Cerebellar cortex (tissue), 1 donor: ENCODE data around the gene ELF2.
"Not testable (repeated sequence)": the region's sequence is repeated elsewhere in the genome, so short reads cannot be mapped to it uniquely, and the experiment has no call there.

Source experiments
- DNase-seq: peaks from one replicate; pipeline ENCODE4 v3.0.0-alpha.2; 2015; ENCODE audit warnings: low spot score

Gene ELF2

DNA sequence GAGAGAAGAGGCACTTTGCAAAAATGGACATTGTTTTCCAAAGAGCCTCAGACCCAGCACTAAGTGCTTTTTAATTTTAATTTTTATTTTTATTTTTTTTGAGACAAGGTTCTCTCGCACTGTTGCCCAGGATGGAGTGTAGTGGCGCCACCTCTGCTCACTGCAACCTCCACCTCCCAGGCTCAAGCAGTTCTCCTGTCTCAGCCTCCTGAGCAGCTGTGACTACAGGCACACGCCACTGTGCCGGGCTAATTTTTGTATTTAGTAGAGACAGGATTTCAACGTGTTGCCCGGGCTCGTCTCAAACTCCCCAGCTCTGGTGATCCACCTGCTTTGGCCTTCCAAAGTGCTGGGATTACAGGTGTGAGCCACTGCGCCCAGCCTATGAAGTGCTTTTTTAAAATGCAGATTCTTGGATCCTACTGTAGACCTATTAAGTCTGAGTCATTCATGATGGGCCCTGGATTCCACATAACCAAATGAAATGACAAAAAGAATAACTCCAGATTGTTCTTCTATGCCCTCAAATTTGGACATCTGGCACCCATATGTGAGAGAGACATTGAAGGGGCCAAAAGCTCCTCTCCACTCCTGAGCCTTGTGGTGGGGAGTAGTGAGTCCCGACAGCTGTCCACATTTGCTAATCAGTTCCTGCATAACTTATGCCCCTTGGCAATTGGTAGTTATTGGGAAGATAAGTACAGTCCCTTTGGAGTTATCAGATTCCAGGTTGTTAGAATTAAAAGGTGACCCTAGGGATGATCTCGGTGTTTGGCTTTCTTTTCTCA, 157.9 kb downstream of the ELF2 start:
- no peak for DNase-seq

DNA sequence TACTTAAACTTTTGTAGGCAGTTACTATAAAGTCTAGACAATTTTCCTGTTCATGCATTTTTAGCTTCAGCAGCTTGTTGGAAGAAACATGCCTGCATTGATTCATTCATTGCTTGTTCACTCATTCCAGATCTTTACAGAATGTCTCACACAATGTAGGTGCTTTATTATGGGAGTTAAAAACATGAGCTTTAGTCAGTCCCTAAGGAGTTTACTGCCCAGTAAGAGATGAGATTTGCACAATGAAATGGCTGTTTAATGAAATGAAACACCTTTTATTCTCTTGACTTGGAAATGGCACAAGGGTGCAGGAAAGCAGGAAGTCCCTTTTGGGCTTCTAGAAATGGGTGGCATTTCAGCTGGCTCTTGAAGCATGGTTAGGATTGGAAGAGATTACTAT, 158.5 kb downstream of the ELF2 start:
- DNase-seq: no peak

DNA sequence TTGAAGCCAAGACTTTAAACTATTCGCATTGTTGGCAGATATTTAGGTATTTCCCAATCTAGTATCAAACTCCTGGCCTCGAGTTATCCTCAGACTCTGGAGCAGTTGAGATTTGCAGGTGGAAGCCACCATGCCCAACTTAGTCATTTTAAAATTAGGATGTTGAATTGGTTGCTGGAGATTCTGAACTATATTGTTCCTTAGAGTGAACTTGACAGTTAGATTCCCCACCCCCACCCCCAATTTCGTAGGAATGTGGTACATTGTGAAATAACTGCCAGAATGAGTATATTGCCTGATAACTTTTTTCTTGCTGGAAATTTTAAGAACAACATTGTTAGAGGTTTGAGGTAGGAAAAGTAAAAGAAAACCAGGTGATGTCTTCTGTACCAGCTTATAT, 159.2 kb downstream of the ELF2 start:
- no peak for DNase-seq

DNA sequence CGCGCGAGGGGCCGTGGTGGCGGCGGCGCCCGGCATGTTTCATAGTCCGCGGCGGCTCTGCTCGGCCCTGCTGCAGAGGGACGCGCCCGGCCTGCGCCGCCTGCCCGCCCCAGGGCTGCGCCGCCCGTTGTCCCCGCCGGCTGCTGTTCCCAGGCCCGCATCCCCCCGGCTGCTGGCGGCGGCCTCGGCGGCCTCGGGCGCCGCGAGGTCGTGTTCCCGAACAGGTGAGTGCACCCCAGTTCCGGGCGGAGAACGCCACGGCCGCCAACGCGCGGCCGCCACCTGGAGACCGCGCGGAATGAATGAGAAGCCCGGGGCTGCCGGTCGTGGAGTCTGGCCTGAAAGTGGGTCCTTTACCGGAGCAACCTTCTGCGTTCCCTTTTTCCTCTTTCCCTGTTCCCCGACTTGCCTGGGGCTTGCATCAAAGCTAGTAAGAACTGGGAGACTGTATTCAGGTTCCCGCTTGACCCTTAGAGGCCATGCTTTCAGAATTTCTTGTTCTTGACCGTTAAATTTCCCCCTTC, 161.0 kb downstream of the ELF2 start:
- DNase-seq: peak; percentile 51

DNA sequence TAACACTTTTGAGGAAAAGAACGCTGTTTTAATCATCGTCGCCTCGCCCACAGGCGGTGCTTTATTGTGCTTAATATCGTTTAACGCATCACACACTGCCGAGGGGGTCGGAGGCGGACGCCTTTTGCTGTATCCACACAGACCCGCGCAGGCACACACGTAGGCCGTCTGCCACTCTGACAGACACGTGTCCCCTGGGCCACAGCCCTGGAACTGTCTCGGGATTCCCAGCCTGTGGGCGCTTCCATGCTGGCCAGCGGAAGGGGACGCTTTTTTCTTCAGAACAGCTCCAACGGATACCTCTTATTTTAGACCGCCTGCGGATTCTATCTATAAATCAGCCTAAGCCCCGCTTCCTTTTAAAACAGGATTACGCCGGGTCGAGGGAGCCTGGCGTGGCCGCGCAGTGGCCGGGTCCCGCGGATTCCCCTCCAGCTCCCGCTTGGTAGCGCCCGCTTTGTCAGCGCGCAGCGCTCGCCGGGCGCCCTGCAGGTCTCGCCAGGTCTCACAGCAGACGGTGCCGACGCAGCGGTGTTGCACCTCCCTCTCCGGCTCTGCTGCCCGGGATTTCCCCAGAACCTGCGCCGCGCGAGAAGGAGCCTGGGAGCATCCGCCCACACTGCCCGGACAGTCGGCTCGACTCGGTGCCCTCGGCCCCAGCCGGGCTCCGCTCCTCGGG, 161.6 kb downstream of the ELF2 start, which contains the start of gene NOCT:
NOCT (plus strand) TSS at position 513 of the 679 bp plus-strand sequence. CDS start 201 bp downstream, outside the sequence.
- peak; percentile 89 for DNase-seq

DNA sequence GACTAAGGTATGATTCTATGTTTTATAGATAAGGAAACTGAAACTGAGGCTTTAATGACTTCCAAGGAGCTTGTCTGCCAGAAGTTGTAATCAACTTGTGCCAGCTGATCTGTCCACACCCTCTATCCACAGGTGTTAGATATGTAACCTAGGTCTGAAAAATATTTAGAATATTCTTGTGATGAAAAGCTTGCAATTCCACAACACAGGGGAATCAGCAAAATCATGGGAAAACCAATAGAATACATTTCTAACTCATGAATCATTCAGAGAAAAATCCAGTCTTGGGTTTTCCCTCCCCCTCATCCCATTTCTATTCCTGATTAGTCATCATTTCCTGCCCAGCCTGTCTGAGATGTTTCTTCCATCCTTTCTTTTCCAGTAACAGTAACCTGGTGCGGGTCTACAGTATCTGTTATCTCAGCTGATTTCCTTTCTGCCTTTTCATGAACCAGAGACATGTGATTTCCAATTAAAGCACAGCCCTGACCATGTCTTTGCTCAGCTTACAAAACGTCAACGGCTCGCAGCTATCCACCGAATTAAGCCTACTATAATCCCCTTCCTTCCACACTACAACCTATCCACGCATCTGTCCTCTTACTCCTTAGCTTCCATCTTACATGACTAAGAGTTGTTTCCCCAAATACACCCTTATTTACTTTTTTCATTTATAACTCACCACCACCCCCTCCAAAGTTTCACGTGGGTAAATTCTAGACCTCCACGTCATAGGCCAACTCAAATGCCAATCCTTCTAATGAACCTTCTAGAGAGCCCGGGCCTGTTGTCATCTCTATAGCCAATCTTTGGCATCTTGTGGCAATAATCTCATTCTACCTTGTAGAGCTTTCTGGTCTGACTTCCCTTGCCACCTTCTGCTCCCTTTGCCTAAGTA, 162.4 kb downstream of the ELF2 start:
- no peak for DNase-seq

DNA sequence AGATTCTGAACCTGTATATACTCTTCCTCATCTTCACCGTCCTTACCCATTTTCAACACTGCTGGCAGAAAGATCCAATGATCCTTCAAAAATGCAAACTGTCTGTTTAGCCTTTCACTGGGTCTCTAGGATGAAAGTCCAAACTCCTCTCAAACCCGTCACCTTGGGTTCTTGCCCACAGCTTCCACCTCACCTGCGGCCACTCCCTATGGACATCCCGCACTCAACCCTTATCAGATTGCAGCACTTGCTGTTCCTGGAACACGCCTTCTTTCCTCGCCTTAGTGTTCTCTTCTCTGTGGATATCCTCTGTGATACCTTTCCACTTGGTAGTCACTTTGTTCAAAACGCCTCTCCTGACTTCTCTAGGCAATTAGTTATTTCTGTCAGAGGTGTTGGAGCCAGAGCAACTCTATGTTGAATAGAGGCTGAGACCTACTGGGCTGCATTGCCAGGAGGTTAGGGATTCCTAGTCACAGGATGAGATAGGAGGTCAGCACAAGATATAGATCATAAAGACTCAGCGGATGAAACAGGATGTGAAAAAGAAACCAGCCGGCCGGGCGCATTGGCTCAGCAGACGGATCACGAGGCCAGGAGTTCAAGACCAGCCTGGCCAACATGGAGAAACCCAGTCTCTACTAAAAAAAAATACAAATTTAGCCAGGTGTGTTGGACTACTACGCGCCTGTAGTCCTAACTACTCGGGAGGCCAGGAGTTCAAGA, 165.6 kb downstream of the ELF2 start:
- DNase-seq: no peak

DNA sequence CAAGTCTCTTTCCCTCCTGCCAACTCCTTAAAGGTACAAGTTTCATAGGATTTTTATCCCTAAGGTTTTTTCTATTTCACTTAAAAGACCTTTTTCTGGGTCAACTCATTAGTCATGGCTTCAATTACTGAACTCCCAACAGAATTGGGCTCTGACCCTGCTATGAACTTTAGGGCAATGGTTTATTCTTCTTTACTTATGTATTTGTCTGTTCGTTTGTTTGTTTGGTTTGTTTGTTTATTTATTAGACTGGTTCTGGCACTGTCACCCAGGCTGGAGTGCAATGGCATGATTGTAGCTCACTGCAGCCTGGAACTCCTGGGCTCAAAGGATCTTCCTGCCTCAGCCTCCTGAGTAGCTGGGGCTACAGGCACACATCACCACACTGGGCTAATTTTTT, 167.3 kb downstream of the ELF2 start:
- DNase-seq: no peak

DNA sequence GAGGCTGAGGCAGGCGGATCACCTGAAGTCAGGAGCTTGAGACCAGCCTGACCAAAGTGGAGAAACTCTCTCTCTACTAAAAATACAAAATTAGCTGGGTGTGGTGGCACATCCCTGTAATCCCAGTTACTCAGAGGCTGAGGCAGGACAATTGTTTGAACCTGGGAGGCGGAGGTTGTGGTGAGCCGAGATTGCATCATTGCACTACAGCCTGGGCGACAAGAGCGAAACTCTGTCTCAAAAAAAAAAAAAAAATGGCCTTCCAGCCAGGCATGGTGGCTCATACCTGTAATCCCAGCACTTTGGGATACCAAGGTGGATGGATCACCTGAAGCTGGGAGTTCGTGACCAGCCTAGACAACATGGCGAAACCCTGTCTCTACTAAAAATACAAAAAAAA, 168.7 kb downstream of the ELF2 start:
- not testable (repeated sequence) for DNase-seq

DNA sequence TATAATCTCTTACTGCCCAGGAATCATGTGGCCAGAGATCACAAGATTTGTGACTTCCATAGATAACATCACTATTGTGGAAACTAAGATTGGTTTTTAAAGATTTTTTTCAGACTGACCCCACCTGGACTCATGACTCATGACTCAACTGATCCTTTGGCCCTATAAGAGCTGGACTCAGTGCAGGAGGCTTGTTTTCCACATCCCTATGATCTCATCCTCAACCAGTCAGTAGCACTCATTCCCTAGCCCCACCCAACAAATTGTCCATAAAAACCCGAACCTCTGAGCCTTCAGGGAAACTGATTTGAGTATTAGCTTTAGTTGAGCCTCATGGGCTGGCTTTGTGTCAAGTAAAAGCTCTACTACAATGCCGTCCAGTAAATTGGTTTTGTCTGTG, 169.4 kb downstream of the ELF2 start:
- no peak for DNase-seq
